DND-41 (cell line): Measurements from ENCODE around the gene SMURF1.

Experiments
- EZH2 ChIP-seq: IDR thresholded peaks from 3 replicates; pipeline ENCODE4 v1.6.1; 2012; ENCODE audit warnings: borderline replicate concordance, low read depth, mild to moderate bottlenecking, moderate library complexity, low read length, inconsistent platforms; ENCODE audit not compliant: severe bottlenecking
- TF ChIP-seq, protein P1 (sequence below): IDR thresholded peaks from 2 replicates; pipeline ENCODE4 v1.5.1; 2012; ENCODE audit warnings: borderline replicate concordance, low read length, moderate library complexity, mild to moderate bottlenecking; ENCODE audit not compliant: poor library complexity, severe bottlenecking; ENCODE audit errors: extremely low read depth

DNA sequence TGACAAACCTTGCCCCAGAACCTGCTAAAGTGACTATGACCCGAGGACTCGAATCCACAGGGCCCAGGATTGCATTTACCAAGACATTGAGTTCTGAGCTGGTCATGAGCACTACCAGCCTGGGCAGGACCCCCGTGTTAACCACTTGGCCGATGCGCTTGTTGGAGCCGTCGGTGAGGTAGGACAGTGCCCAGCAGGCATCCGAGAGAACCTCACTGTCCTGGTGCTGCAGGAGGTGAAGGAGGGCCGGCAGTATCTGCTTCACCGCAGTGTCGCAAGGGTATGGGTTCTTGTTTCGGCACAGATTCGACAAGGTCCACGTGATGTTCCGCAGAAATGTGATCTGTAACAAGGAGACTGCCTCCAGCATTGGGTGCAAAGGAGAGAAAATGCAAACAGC, 44.3 kb upstream of the SMURF1 start:
- TF ChIP-seq, protein P1, sequence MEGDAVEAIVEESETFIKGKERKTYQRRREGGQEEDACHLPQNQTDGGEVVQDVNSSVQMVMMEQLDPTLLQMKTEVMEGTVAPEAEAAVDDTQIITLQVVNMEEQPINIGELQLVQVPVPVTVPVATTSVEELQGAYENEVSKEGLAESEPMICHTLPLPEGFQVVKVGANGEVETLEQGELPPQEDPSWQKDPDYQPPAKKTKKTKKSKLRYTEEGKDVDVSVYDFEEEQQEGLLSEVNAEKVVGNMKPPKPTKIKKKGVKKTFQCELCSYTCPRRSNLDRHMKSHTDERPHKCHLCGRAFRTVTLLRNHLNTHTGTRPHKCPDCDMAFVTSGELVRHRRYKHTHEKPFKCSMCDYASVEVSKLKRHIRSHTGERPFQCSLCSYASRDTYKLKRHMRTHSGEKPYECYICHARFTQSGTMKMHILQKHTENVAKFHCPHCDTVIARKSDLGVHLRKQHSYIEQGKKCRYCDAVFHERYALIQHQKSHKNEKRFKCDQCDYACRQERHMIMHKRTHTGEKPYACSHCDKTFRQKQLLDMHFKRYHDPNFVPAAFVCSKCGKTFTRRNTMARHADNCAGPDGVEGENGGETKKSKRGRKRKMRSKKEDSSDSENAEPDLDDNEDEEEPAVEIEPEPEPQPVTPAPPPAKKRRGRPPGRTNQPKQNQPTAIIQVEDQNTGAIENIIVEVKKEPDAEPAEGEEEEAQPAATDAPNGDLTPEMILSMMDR, result no peak
- TF ChIP-seq EZH2, result no peak
